DND-41 (cell line): ENCODE results near the gene NELL2.

Experiments used
- ATAC-seq: fragments of 200-7000 bp; cut with Tn5 transposase; 3 replicates; pipeline ENCODE4 v1.9.1; 2021; ENCODE audit warnings: low read depth; ENCODE audit not compliant: insufficient read depth
- DNase-seq: peaks from one replicate; pipeline ENCODE4 v3.0.0-alpha.2; 2020
- H2AFZ ChIP-seq: 2 replicates; pipeline ENCODE4 v1.6.0; 2012; ENCODE audit warnings: low read depth, low read length
- H3K27ac ChIP-seq: 2 replicates; pipeline ENCODE4 v1.5.1; 2012; ENCODE audit warnings: low read length, inconsistent platforms
- H3K27me3 ChIP-seq: fragments of 200-600 bp; sonication (generic); 2 replicates; pipeline ENCODE4 v1.6.0; 2012; ENCODE audit warnings: low read length, mild to moderate bottlenecking, inconsistent platforms; ENCODE audit not compliant: insufficient read depth, poor library complexity
- H3K36me3 ChIP-seq: 2 replicates; pipeline ENCODE4 v1.5.1; 2012; ENCODE audit warnings: low read length, inconsistent platforms; ENCODE audit not compliant: insufficient read depth
- H3K4me1 ChIP-seq: 2 replicates; pipeline ENCODE4 v1.5.1; 2012; ENCODE audit warnings: mild to moderate bottlenecking, low read length; ENCODE audit not compliant: insufficient read depth
- H3K4me2 ChIP-seq: 2 replicates; pipeline ENCODE4 v1.6.0; 2012; ENCODE audit warnings: mild to moderate bottlenecking, moderate library complexity, low read length, inconsistent platforms; ENCODE audit not compliant: insufficient read depth
- H3K4me3 ChIP-seq, 2 experiments: fragments of 200-600 bp in 1 of 2; shearing (Covaris generic) in 1 of 2; 2 replicates each; pipeline ENCODE4 v1.5.1; 2012 to 2016; ENCODE audit warnings: inconsistent platforms in 2 of 2, low read length in 2 of 2, mild to moderate bottlenecking in 2 of 2, low read depth in 1 of 2, moderate library complexity in 1 of 2
- H3K79me2 ChIP-seq: 2 replicates; pipeline ENCODE4 v1.6.0; 2012; ENCODE audit warnings: low read length, inconsistent platforms; ENCODE audit not compliant: insufficient read depth
- H3K9ac ChIP-seq: 2 replicates; pipeline ENCODE4 v1.6.0; 2012; ENCODE audit warnings: low read depth, mild to moderate bottlenecking, inconsistent platforms, low read length, moderate library complexity
- H3K9me3 ChIP-seq: 2 replicates; pipeline ENCODE4 v1.5.1; 2012; ENCODE audit warnings: low read length, moderate library complexity, mild to moderate bottlenecking, inconsistent platforms; ENCODE audit not compliant: insufficient read depth, severe bottlenecking
- H4K20me1 ChIP-seq: 2 replicates; pipeline ENCODE4 v1.6.0; 2012; ENCODE audit warnings: low read length; ENCODE audit not compliant: insufficient read depth
- CTCF ChIP-seq: IDR thresholded peaks from 2 replicates; pipeline ENCODE4 v1.5.1; 2012; ENCODE audit warnings: borderline replicate concordance, low read length, moderate library complexity, mild to moderate bottlenecking; ENCODE audit not compliant: poor library complexity, severe bottlenecking; ENCODE audit errors: extremely low read depth
- EZH2 ChIP-seq: IDR thresholded peaks from 3 replicates; pipeline ENCODE4 v1.6.1; 2012; ENCODE audit warnings: borderline replicate concordance, low read depth, mild to moderate bottlenecking, moderate library complexity, low read length, inconsistent platforms; ENCODE audit not compliant: severe bottlenecking

Gene NELL2

GRCh38 chr12:44851586-44851985, 24.5 kb downstream of the NELL2 start:
- Histone ChIP-seq H3K4me2 (no peak overlapping the region), H3K27me3 (no peaks in the 10 kb centered on the region), H3K4me3 (no peak overlapping the region), H3K9ac (no peak overlapping the region), H3K36me3 (no peaks in the 10 kb centered on the region), H3K9me3 (no peaks in the 10 kb centered on the region), H3K4me1 (peaks cover 28% of the 10 kb centered on the region), H3K79me2 (no peaks in the 10 kb centered on the region), H4K20me1 (no peaks in the 10 kb centered on the region), H3K27ac (no peak overlapping the region), H2AFZ (no peak overlapping the region)
- no peak for DNase-seq
- no peak for TF ChIP-seq EZH2
- no peak for TF ChIP-seq CTCF
- ATAC-seq = no peak

- Histone ChIP-seq H4K20me1 (no peaks in the 10 kb centered on the region), H2AFZ (peak overlapping the region; percentile 7; the same call in 1 of the 2 replicates), H3K9me3 (no peaks in the 10 kb centered on the region), H3K27me3 (no peaks in the 10 kb centered on the region), H3K9ac (peak overlapping the region; percentile 33), H3K36me3 (no peaks in the 10 kb centered on the region), H3K4me2 (peak overlapping the region; percentile 58), H3K4me1 (peaks cover 32% of the 10 kb centered on the region), H3K79me2 (no peaks in the 10 kb centered on the region), H3K27ac (peak overlapping the region; percentile 87), H3K4me3 (no peak overlapping the region; a peak in 1 of 4 replicates)
- DNase-seq (no peak), ATAC-seq (no peak)
- no peak for TF ChIP-seq EZH2
- no peak for TF ChIP-seq CTCF
Observed at GRCh38 chr12:44848703-44849085, 27.4 kb downstream of the NELL2 start.

- DNase-seq (peak; percentile 86), ATAC-seq (peak; percentile 95)
- no peaks in the 10 kb centered on the region for H3K79me2 ChIP-seq
- peaks cover 32% of the 10 kb centered on the region for H3K4me1 ChIP-seq
- peak overlapping the region; percentile 40 for H3K9ac ChIP-seq
- H2AFZ ChIP-seq = peak overlapping the region; percentile 58
- H3K4me2 ChIP-seq = peak overlapping the region; percentile 58
- H3K9me3 ChIP-seq = no peaks in the 10 kb centered on the region
- H3K4me3 ChIP-seq = peak overlapping the region in 1 of 2 experiments; percentile 40; a peak in 2 of 4 replicates
- H3K27ac ChIP-seq = peak overlapping the region; percentile 87
- TF ChIP-seq CTCF (no peak), EZH2 (no peak)
- no peaks in the 10 kb centered on the region for H3K27me3 ChIP-seq
- H3K36me3 ChIP-seq = no peaks in the 10 kb centered on the region
- H4K20me1 ChIP-seq = no peaks in the 10 kb centered on the region
Observed at GRCh38 chr12:44847888-44848702, 28.0 kb downstream of the NELL2 start.
